B cell (primary cell): ENCODE results near the gene ZNF521.

Source experiments
- EZH2 ChIP-seq: IDR thresholded peaks from 2 replicates; pipeline ENCODE4 v1.6.1; 2012; ENCODE audit warnings: borderline replicate concordance, low read depth, mild to moderate bottlenecking, moderate library complexity, low read length; ENCODE audit not compliant: insufficient read depth, poor library complexity, severe bottlenecking
- TF ChIP-seq, protein P1 (sequence below): fragments of 200-600 bp; IDR thresholded peaks from one replicate; pipeline ENCODE4 v1.8.0; 2022; ENCODE audit warnings: antibody characterized with exemption, mild to moderate bottlenecking

DNA sequence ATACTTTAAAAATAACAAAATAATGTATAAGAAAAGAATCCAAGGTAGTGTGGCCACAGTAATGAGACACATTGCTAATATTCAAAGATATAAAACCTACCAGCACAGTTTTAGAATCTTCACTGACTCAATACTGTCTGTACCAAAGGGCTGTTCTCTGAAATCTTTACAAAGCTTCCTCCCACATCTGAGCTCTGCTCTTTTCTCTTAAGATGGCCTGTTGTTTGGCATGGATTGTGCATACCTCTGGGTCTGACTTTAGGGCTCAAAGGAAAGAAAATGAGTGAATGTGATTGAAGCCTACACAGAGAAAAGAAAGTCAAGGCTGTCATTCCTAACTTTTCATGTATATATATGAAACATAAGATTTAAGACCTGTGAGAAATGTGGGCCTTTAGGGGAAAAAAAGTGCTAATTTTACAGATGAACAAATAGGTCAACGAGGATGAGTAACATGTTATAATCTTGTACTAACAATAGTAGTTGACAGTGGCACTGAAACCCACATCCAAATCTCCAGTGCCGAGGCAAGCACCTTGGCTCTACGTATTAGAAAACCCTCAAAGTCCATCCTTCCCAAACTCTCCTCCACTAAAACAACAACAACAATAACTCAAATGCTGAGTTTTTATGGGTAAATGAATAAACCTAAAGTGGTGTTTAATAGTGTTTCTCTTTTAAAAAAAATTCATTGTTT, 114.2 kb downstream of the ZNF521 start:
- TF ChIP-seq, protein P1, sequence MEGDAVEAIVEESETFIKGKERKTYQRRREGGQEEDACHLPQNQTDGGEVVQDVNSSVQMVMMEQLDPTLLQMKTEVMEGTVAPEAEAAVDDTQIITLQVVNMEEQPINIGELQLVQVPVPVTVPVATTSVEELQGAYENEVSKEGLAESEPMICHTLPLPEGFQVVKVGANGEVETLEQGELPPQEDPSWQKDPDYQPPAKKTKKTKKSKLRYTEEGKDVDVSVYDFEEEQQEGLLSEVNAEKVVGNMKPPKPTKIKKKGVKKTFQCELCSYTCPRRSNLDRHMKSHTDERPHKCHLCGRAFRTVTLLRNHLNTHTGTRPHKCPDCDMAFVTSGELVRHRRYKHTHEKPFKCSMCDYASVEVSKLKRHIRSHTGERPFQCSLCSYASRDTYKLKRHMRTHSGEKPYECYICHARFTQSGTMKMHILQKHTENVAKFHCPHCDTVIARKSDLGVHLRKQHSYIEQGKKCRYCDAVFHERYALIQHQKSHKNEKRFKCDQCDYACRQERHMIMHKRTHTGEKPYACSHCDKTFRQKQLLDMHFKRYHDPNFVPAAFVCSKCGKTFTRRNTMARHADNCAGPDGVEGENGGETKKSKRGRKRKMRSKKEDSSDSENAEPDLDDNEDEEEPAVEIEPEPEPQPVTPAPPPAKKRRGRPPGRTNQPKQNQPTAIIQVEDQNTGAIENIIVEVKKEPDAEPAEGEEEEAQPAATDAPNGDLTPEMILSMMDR = no peak
- no peak for TF ChIP-seq EZH2
